Parathyroid adenoma (tissue), 2 donors: Measurements from ENCODE around the gene HMGCS1.
"Not testable (repeated sequence)": the region's sequence is repeated elsewhere in the genome, so short reads cannot be mapped to it uniquely, and the experiment has no call there.

Experiments
- H2AFZ ChIP-seq: fragments of 300-600 bp; sonication (generic); one replicate; pipeline ENCODE4 v1.7.0; 2017; ENCODE audit warnings: antibody characterized with exemption, mild to moderate bottlenecking
- H3K27ac ChIP-seq: fragments of 300-600 bp; sonication (generic); one replicate; pipeline ENCODE4 v1.7.0; 2017
- H3K27me3 ChIP-seq: fragments of 300-600 bp; sonication (generic); one replicate; pipeline ENCODE4 v1.7.0; 2017; ENCODE audit warnings: low read length; ENCODE audit not compliant: control insufficient read depth, insufficient read depth
- H3K36me3 ChIP-seq: fragments of 300-600 bp; sonication (generic); one replicate; pipeline ENCODE4 v1.7.0; 2017; ENCODE audit warnings: low read length; ENCODE audit not compliant: control insufficient read depth, insufficient read depth
- H3K4me1 ChIP-seq: fragments of 300-600 bp; sonication (generic); one replicate; pipeline ENCODE4 v1.7.0; 2017; ENCODE audit warnings: control low read depth
- H3K4me2 ChIP-seq: fragments of 300-600 bp; sonication (generic); one replicate; pipeline ENCODE4 v1.7.0; 2017; ENCODE audit warnings: low read length
- H3K4me3 ChIP-seq: fragments of 300-600 bp; sonication (generic); one replicate; pipeline ENCODE4 v1.7.0; 2017; ENCODE audit warnings: low read depth, low read length
- H3K79me2 ChIP-seq: fragments of 300-600 bp; sonication (generic); one replicate; pipeline ENCODE4 v1.7.0; 2017; ENCODE audit warnings: control low read depth
- H3K9ac ChIP-seq: fragments of 300-600 bp; sonication (generic); one replicate; pipeline ENCODE4 v1.7.0; 2017; ENCODE audit warnings: mild to moderate bottlenecking
- H3K9me3 ChIP-seq: fragments of 300-600 bp; sonication (generic); one replicate; pipeline ENCODE4 v1.7.0; 2017; ENCODE audit warnings: low read length; ENCODE audit not compliant: control insufficient read depth
- TF ChIP-seq, protein P1 (sequence below): fragments of 300-600 bp; sonication (generic); IDR thresholded peaks from one replicate; pipeline ENCODE4 v1.7.0; 2017; ENCODE audit warnings: antibody characterized with exemption, mild to moderate bottlenecking
- donor health status: primary hyperparathyroidism.

Gene HMGCS1

DNA sequence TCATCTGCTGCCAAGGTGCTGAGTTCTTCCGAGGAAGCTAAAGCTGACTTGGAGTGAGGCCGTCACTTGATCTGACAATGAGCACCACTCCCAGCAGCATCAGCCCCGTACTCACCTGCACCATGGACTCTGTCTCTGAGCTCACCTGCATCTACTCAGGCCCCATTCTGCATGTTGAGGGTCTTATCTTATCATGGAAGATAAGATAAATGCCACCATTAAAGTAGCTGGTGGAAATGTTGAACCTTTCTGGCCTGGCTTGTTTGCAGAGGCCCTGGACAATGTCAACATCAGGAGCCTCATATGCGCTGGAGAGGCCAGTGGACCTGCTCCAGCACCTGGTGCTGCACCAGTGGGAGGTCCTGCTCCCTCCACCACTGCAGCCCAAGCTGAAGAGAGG is 35.0 kb upstream of the HMGCS1 start:
- no peak overlapping the region for H3K27ac ChIP-seq
- no peaks in the 10 kb centered on the region for H3K36me3 ChIP-seq
- H2AFZ ChIP-seq, result no peak overlapping the region
- TF ChIP-seq, protein P1, sequence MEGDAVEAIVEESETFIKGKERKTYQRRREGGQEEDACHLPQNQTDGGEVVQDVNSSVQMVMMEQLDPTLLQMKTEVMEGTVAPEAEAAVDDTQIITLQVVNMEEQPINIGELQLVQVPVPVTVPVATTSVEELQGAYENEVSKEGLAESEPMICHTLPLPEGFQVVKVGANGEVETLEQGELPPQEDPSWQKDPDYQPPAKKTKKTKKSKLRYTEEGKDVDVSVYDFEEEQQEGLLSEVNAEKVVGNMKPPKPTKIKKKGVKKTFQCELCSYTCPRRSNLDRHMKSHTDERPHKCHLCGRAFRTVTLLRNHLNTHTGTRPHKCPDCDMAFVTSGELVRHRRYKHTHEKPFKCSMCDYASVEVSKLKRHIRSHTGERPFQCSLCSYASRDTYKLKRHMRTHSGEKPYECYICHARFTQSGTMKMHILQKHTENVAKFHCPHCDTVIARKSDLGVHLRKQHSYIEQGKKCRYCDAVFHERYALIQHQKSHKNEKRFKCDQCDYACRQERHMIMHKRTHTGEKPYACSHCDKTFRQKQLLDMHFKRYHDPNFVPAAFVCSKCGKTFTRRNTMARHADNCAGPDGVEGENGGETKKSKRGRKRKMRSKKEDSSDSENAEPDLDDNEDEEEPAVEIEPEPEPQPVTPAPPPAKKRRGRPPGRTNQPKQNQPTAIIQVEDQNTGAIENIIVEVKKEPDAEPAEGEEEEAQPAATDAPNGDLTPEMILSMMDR, result no peak
- no peaks in the 10 kb centered on the region for H3K27me3 ChIP-seq
- no peaks in the 10 kb centered on the region for H3K79me2 ChIP-seq
- H3K4me3 ChIP-seq, result no peak overlapping the region
- no peaks in the 10 kb centered on the region for H3K4me1 ChIP-seq
- H3K9ac ChIP-seq, result no peak overlapping the region
- H3K4me2 ChIP-seq, result no peak overlapping the region
- no peaks in the 10 kb centered on the region for H3K9me3 ChIP-seq

- TF ChIP-seq, protein P1, result no peak
- Histone ChIP-seq H3K4me3 (no peak overlapping the region), H2AFZ (no peak overlapping the region), H3K79me2 (no peaks in the 10 kb centered on the region), H3K36me3 (no peaks in the 10 kb centered on the region), H3K4me2 (no peak overlapping the region), H3K27me3 (no peaks in the 10 kb centered on the region), H3K9me3 (no peaks in the 10 kb centered on the region), H3K27ac (no peak overlapping the region), H3K4me1 (no peaks in the 10 kb centered on the region), H3K9ac (no peak overlapping the region)
Observed at GRCh38 chr5:43338862-43339261, 25.6 kb upstream of the HMGCS1 start.

DNA sequence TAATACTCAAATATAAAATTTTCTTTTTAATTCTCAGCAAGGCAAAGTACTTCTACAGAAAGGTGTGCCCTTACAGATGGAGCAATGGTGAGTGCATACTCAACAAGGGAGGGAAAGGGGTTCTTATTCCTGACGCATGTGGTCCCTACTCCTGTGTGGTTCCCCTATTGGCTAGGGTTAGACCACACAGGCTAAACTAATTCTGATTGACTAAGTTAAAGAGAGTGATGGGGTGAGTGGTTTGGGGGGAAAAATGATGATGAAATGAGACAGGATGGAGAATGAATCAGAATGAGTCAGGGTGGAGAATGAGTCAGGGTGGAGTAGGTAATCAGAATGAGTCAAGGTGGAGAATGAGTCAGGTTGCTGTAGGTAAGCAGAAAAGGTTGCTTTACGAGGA is 22.9 kb upstream of the HMGCS1 start:
- H3K27me3 ChIP-seq, result no peaks in the 10 kb centered on the region
- H3K79me2 ChIP-seq, result no peaks in the 10 kb centered on the region
- H3K9me3 ChIP-seq, result no peaks in the 10 kb centered on the region
- H3K4me2 ChIP-seq, result no peak overlapping the region
- H3K4me1 ChIP-seq, result no peaks in the 10 kb centered on the region
- no peak overlapping the region for H3K4me3 ChIP-seq
- no peak overlapping the region for H2AFZ ChIP-seq
- no peaks in the 10 kb centered on the region for H3K36me3 ChIP-seq
- TF ChIP-seq, protein P1, result no peak
- H3K9ac ChIP-seq, result no peak overlapping the region
- no peak overlapping the region for H3K27ac ChIP-seq

GRCh38 chr5:43335681-43336080 is 22.5 kb upstream of the HMGCS1 start:
- no peaks in the 10 kb centered on the region for H3K36me3 ChIP-seq
- TF ChIP-seq, protein P1, result no peak
- H3K79me2 ChIP-seq, result no peaks in the 10 kb centered on the region
- H3K9me3 ChIP-seq, result no peaks in the 10 kb centered on the region
- H3K4me1 ChIP-seq, result no peaks in the 10 kb centered on the region
- H3K4me2 ChIP-seq, result no peak overlapping the region
- H3K27ac ChIP-seq, result no peak overlapping the region
- no peak overlapping the region for H3K4me3 ChIP-seq
- H2AFZ ChIP-seq, result no peak overlapping the region
- no peaks in the 10 kb centered on the region for H3K27me3 ChIP-seq
- H3K9ac ChIP-seq, result no peak overlapping the region

DNA sequence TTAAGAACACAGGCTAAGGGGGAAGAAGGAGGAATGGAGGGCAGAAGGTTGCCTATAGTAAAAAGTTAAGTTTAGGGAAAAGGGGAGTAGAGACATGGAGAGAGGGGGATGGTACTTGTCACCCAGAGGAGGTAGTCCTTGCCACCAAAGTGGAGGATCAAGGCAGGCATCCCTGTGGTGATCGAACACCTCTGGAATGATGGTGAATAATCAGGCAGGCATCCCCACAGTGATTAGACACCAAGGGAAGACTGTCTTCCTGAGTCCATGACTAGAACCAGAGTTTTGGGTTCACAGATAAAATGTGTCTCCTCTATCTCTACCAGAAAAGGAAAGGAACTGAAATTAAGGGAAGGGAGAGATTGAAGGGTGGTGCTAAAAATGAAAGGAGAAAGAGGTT is 19.2 kb upstream of the HMGCS1 start:
- no peak overlapping the region for H3K9ac ChIP-seq
- no peak overlapping the region for H3K4me2 ChIP-seq

GRCh38 chr5:43325624-43326023 is 12.4 kb upstream of the HMGCS1 start:
- H2AFZ ChIP-seq, H3K27me3 ChIP-seq, H3K27ac ChIP-seq, H3K36me3 ChIP-seq, H3K4me3 ChIP-seq, H3K79me2 ChIP-seq, H3K4me2 ChIP-seq, H3K4me1 ChIP-seq, H3K9ac ChIP-seq, H3K9me3 ChIP-seq: not testable (repeated sequence)

More for the DNA sequence above, 19.2 kb upstream of the HMGCS1 start:
- Histone ChIP-seq H2AFZ (no peak overlapping the region), H3K36me3 (no peaks in the 10 kb centered on the region), H3K4me3 (no peak overlapping the region), H3K9me3 (no peaks in the 10 kb centered on the region), H3K27me3 (no peaks in the 10 kb centered on the region), H3K4me1 (no peaks in the 10 kb centered on the region), H3K27ac (no peak overlapping the region), H3K79me2 (no peaks in the 10 kb centered on the region)
- TF ChIP-seq, protein P1, result no peak

DNA sequence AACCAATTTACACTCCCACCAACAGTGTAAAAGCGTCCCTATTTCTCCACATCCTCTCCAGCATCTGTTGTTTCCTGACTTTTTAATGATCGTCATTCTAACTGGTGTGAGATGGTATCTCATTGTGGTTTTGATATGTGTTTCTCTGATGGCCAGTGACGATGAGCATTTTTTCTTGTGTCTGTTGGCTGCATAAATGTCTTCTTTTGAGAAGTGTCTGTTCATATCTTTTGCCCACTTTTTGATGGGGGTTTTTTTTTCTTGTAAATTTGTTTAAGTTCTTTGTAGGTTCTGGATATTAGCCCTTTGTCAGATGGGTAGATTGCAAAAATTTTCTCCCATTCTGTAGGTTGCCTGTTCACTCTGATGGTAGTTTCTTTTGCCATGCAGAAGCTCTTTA is 10.3 kb upstream of the HMGCS1 start:
- not testable (repeated sequence) for H3K36me3 ChIP-seq, H3K4me2 ChIP-seq, H3K9ac ChIP-seq, H2AFZ ChIP-seq, H3K27ac ChIP-seq, H3K27me3 ChIP-seq, H3K4me1 ChIP-seq, H3K4me3 ChIP-seq, H3K9me3 ChIP-seq, H3K79me2 ChIP-seq
